ENCODE measurements around the gene RAD51B. TPM values are rescaled to one million over a fixed set of nuclear protein-coding genes. Genes with fewer than 3 reads are reported as not detected.

Gene RAD51B
- total RNA-seq, 2 donors from 2014 or later = 22.8 to 33.8 TPM

DNA sequence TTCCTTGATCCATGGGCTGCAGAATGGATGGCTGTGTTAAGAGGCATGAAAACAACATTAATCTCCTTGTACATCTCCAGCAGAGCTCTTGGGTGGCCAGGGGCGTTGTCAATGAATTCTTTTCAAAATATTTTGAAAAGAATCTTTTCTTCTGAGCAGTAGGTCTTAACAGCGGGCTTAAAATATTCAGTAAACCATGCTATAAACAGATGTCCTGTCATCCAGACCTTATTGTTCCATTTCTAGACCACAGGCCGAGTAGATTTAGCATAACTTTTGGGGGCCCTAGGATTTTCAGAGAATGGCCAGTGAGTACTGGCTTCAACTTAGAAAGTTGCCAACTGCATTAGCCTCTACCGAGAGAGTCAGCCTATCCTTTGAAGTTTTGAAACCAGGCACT, 130.2 kb downstream of the RAD51B start:
- H3K4me1 ChIP-seq (ENCODE audit: control insufficient read depth, insufficient read depth, low read length) = no peaks in the 10 kb centered on the region
- H3K27ac ChIP-seq (ENCODE audit: low read depth, low read length) = no peak overlapping the region
- Mint-ChIP-seq H3K27ac (no peak overlapping the region), H3K27me3 (ENCODE audit: insufficient read depth) (no peaks in the 10 kb centered on the region), H3K36me3 (ENCODE audit: low read depth) (peaks cover 3% of the 10 kb centered on the region), H3K4me3 (no peak overlapping the region), H3K9me3 (peaks cover 12% of the 10 kb centered on the region), H3K4me1 (no peaks in the 10 kb centered on the region)
- no peaks in the 10 kb centered on the region for H3K27me3 ChIP-seq (ENCODE audit: control insufficient read depth, insufficient read depth, low read length, poor library complexity, severe bottlenecking)
- DNase-seq = no peak
- H3K9ac ChIP-seq (ENCODE audit: extremely low read depth, low read length, poor library complexity, severe bottlenecking) = no peak overlapping the region
- peaks cover 13% of the 10 kb centered on the region for H3K9me3 ChIP-seq (ENCODE audit: control insufficient read depth, low read length)
- TF ChIP-seq, protein P1, sequence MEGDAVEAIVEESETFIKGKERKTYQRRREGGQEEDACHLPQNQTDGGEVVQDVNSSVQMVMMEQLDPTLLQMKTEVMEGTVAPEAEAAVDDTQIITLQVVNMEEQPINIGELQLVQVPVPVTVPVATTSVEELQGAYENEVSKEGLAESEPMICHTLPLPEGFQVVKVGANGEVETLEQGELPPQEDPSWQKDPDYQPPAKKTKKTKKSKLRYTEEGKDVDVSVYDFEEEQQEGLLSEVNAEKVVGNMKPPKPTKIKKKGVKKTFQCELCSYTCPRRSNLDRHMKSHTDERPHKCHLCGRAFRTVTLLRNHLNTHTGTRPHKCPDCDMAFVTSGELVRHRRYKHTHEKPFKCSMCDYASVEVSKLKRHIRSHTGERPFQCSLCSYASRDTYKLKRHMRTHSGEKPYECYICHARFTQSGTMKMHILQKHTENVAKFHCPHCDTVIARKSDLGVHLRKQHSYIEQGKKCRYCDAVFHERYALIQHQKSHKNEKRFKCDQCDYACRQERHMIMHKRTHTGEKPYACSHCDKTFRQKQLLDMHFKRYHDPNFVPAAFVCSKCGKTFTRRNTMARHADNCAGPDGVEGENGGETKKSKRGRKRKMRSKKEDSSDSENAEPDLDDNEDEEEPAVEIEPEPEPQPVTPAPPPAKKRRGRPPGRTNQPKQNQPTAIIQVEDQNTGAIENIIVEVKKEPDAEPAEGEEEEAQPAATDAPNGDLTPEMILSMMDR (conservative IDR thresholded peaks at IDR 0.05) = no peak
- no peaks in the 10 kb centered on the region for H3K36me3 ChIP-seq (ENCODE audit: control insufficient read depth, insufficient read depth, low read length)
- WGBS, 2 experiments (ENCODE audit: insufficient coverage in 1 of 2, insufficient read length in 1 of 2) = 94 to 96% methylated on average over 2 to 4 of the region's 4 CpGs
- no peak overlapping the region for H3K4me3 ChIP-seq (ENCODE audit: low read length)

DNA sequence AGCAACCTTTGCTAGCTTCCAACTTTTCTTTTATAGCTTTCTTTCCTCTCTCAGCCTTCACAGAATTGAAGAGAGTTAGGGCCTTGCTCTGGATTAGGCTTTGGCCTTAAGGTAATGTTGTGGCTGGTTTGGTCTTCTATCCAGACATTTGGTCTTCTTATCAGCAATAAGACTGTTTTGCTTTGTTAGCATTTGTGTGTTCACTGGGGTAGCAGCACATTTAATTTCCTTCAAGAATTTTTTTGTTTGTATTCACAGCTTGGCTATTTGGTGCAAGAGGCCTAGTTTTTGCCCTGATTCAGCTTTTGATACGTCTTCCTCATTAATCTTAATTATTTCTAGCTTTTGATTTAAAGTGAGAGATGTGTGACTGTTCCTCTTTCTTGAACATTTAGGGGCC, 130.8 kb downstream of the RAD51B start:
- Mint-ChIP-seq H3K27me3 (ENCODE audit: insufficient read depth) (no peaks in the 10 kb centered on the region), H3K9me3 (peaks cover 12% of the 10 kb centered on the region), H3K27ac (no peak overlapping the region), H3K4me3 (no peak overlapping the region), H3K4me1 (no peaks in the 10 kb centered on the region), H3K36me3 (ENCODE audit: low read depth) (peaks cover 3% of the 10 kb centered on the region)
- no peaks in the 10 kb centered on the region for H3K36me3 ChIP-seq (ENCODE audit: control insufficient read depth, insufficient read depth, low read length)
- DNase-seq = no peak
- TF ChIP-seq, protein P1 (conservative IDR thresholded peaks at IDR 0.05) = no peak
- H3K9ac ChIP-seq (ENCODE audit: extremely low read depth, low read length, poor library complexity, severe bottlenecking) = no peak overlapping the region
- no peak overlapping the region for H3K27ac ChIP-seq (ENCODE audit: low read depth, low read length)
- H3K9me3 ChIP-seq (ENCODE audit: control insufficient read depth, low read length) = peaks cover 13% of the 10 kb centered on the region
- WGBS, 2 experiments (ENCODE audit: insufficient coverage in 1 of 2, insufficient read length in 1 of 2) = 100% methylated on average over 1 of the region's 1 CpG; no CpG with 5 or more reads in 1 of the 2 experiments
- H3K4me3 ChIP-seq (ENCODE audit: low read length) = no peak overlapping the region
- no peaks in the 10 kb centered on the region for H3K27me3 ChIP-seq (ENCODE audit: control insufficient read depth, insufficient read depth, low read length, poor library complexity, severe bottlenecking)
- no peaks in the 10 kb centered on the region for H3K4me1 ChIP-seq (ENCODE audit: control insufficient read depth, insufficient read depth, low read length)

DNA sequence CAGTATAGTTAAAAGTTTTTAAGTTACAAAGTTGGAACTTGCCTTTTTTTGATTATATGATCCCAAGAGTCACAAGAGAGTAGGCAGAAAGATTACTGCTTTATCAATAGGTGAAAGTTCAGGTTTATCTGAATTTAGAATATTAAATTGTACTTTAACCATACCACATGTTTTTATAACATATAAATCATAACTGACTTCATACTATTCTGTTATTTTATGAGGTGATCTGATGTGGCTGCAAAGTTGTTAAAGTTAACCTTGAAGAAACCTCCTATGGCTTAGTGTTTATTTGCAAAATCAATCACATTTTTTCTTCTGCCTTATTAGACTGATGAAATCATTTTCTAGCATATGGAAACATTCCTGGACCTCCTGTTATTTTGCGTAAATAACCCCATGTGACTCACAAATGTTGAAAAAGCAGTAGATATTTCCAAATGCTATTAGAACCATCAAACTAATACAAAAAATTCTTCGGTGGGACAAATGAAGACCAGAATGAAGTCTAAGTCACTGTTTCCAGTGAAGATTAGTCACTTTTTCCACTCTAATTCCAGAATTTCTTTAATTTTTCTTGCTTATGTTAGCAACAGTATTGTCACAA, 132.1 kb downstream of the RAD51B start:
- WGBS, 2 experiments (ENCODE audit: insufficient coverage in 1 of 2, insufficient read length in 1 of 2) = 91 to 100% methylated on average over 2 of the region's 2 CpGs

More for the DNA sequence above, 132.1 kb downstream of the RAD51B start:
- H3K4me3 ChIP-seq (ENCODE audit: low read length) = no peak overlapping the region
- no peaks in the 10 kb centered on the region for H3K27me3 ChIP-seq (ENCODE audit: control insufficient read depth, insufficient read depth, low read length, poor library complexity, severe bottlenecking)
- Mint-ChIP-seq H3K9me3 (peaks cover 12% of the 10 kb centered on the region), H3K27me3 (ENCODE audit: insufficient read depth) (no peaks in the 10 kb centered on the region), H3K4me3 (no peak overlapping the region), H3K4me1 (no peaks in the 10 kb centered on the region), H3K27ac (no peak overlapping the region), H3K36me3 (ENCODE audit: low read depth) (peaks cover 3% of the 10 kb centered on the region)
- H3K9me3 ChIP-seq (ENCODE audit: control insufficient read depth, low read length) = peaks cover 13% of the 10 kb centered on the region
- no peaks in the 10 kb centered on the region for H3K36me3 ChIP-seq (ENCODE audit: control insufficient read depth, insufficient read depth, low read length)
- TF ChIP-seq, protein P1 (conservative IDR thresholded peaks at IDR 0.05) = no peak
- no peak for DNase-seq
- H3K27ac ChIP-seq (ENCODE audit: low read depth, low read length) = no peak overlapping the region
- no peak overlapping the region for H3K9ac ChIP-seq (ENCODE audit: extremely low read depth, low read length, poor library complexity, severe bottlenecking)
- no peaks in the 10 kb centered on the region for H3K4me1 ChIP-seq (ENCODE audit: control insufficient read depth, insufficient read depth, low read length)

Measured in endodermal cell (in vitro differentiated cells).